ENCODE results near the gene SGMS2.

SGMS2 gene

DNA sequence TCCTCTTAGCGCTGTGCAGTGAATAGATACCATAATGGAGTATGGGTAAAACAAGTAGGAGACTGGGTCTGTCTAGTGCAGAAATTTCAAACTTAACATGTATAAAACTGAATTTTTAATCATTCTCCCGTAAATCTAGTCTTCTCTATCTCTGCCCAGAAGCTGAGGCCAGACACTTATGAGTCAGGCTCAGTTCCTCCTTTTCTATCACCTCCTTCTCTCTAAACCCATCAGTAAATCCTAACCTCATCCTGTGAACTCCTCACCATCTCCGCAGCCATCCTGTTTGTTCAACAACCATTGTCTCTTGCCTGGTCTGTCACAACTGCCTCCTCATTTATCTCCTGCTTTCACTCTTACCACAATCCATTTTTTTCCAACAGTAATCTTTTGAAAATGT, 19.8 kb upstream of the SGMS2 start:
- Histone ChIP-seq H3K27me3 (ENCODE audit: insufficient read depth, low read length, poor library complexity) (peaks cover 9% of the 10 kb centered on the region), H3K79me2 (ENCODE audit: insufficient read depth, low read length) (no peaks in the 10 kb centered on the region), H4K20me1 (ENCODE audit: insufficient read depth, low read length) (no peaks in the 10 kb centered on the region), H3K4me2 (ENCODE audit: insufficient read depth, low read length) (no peak overlapping the region), H3K9ac (ENCODE audit: low read depth, low read length) (no peak overlapping the region), H3K4me1 (ENCODE audit: insufficient read depth, low read length) (no peaks in the 10 kb centered on the region), H2AFZ (ENCODE audit: low read depth, low read length) (no peak overlapping the region), H3K9me3 (ENCODE audit: insufficient read depth, low read length, severe bottlenecking) (no peaks in the 10 kb centered on the region), H3K4me3 (ENCODE audit: low read depth in 1 of 2, low read length in 2 of 2) (no peak overlapping the region), H3K36me3 (ENCODE audit: insufficient read depth, low read length) (no peaks in the 10 kb centered on the region), H3K27ac (ENCODE audit: low read length) (no peak overlapping the region)
- ATAC-seq (ENCODE audit: insufficient read depth, low read depth) (no peak), DNase-seq (no peak)
- TF ChIP-seq, protein P1, sequence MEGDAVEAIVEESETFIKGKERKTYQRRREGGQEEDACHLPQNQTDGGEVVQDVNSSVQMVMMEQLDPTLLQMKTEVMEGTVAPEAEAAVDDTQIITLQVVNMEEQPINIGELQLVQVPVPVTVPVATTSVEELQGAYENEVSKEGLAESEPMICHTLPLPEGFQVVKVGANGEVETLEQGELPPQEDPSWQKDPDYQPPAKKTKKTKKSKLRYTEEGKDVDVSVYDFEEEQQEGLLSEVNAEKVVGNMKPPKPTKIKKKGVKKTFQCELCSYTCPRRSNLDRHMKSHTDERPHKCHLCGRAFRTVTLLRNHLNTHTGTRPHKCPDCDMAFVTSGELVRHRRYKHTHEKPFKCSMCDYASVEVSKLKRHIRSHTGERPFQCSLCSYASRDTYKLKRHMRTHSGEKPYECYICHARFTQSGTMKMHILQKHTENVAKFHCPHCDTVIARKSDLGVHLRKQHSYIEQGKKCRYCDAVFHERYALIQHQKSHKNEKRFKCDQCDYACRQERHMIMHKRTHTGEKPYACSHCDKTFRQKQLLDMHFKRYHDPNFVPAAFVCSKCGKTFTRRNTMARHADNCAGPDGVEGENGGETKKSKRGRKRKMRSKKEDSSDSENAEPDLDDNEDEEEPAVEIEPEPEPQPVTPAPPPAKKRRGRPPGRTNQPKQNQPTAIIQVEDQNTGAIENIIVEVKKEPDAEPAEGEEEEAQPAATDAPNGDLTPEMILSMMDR (IDR thresholded peaks at IDR 0.05; ENCODE audit: borderline replicate concordance, extremely low read depth, low read length, poor library complexity, severe bottlenecking), result no peak
- TF ChIP-seq EZH2 (IDR thresholded peaks at IDR 0.05; ENCODE audit: borderline replicate concordance, low read depth, low read length, severe bottlenecking), result no peak

DNA sequence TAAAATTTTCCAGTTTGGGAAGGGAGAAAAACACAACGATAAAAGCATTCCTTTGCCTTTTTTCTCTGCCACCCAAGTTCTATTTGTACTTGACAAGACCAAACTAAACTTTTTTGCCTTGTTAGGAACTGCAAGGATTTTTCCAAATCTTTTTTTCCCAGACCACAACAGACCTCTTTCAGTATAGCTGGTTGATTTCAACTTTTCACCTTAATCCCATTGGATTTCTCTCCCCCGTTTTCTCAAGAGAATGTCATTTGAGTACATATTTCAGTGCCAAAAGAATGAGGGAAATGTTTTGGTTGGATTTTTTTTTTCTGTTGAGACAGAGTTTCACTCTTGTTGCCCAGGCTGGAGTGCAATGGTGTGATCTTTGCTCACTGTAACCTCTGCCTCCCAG, 18.5 kb upstream of the SGMS2 start:
- ATAC-seq (ENCODE audit: insufficient read depth, low read depth) (no peak), DNase-seq (no peak)
- no peak overlapping the region for H3K27ac ChIP-seq (ENCODE audit: low read length)
- H2AFZ ChIP-seq (ENCODE audit: low read depth, low read length), result no peak overlapping the region
- no peak overlapping the region for H3K4me2 ChIP-seq (ENCODE audit: insufficient read depth, low read length)
- no peaks in the 10 kb centered on the region for H3K36me3 ChIP-seq (ENCODE audit: insufficient read depth, low read length)
- no peak overlapping the region for H3K9ac ChIP-seq (ENCODE audit: low read depth, low read length)
- H3K9me3 ChIP-seq (ENCODE audit: insufficient read depth, low read length, severe bottlenecking), result no peaks in the 10 kb centered on the region
- H3K79me2 ChIP-seq (ENCODE audit: insufficient read depth, low read length), result no peaks in the 10 kb centered on the region
- no peak for TF ChIP-seq EZH2 (IDR thresholded peaks at IDR 0.05; ENCODE audit: borderline replicate concordance, low read depth, low read length, severe bottlenecking)
- TF ChIP-seq, protein P1 (IDR thresholded peaks at IDR 0.05; ENCODE audit: borderline replicate concordance, extremely low read depth, low read length, poor library complexity, severe bottlenecking), result no peak
- H3K4me1 ChIP-seq (ENCODE audit: insufficient read depth, low read length), result no peaks in the 10 kb centered on the region
- H3K4me3 ChIP-seq (ENCODE audit: low read depth in 1 of 2, low read length in 2 of 2), result no peak overlapping the region
- peaks cover 6% of the 10 kb centered on the region for H3K27me3 ChIP-seq (ENCODE audit: insufficient read depth, low read length, poor library complexity)
- no peaks in the 10 kb centered on the region for H4K20me1 ChIP-seq (ENCODE audit: insufficient read depth, low read length)

DNA sequence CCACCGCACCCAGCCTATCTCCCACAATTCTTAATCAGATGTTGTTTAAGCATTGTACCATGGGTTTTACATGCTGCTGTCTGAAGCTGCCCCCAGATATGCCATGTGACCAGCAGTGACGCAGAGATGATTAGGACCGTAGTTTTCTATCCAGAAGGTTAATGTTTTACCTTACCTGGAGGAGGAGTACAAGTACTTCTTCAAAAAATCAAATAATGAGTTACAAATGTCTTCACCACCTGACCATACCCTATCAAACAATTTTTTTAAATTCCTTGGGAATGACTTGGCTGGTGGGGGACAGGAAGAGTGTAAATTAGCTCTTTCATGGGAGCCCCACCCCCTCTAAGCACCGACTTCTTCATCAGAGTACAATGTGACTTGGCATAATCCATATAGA, 16.2 kb upstream of the SGMS2 start:
- H3K4me1 ChIP-seq (ENCODE audit: insufficient read depth, low read length), result no peaks in the 10 kb centered on the region
- no peak overlapping the region for H3K4me3 ChIP-seq (ENCODE audit: low read depth in 1 of 2, low read length in 2 of 2)
- H4K20me1 ChIP-seq (ENCODE audit: insufficient read depth, low read length), result no peaks in the 10 kb centered on the region
- H3K27me3 ChIP-seq (ENCODE audit: insufficient read depth, low read length, poor library complexity), result peaks cover 3% of the 10 kb centered on the region
- no peaks in the 10 kb centered on the region for H3K9me3 ChIP-seq (ENCODE audit: insufficient read depth, low read length, severe bottlenecking)
- H2AFZ ChIP-seq (ENCODE audit: low read depth, low read length), result no peak overlapping the region
- no peaks in the 10 kb centered on the region for H3K36me3 ChIP-seq (ENCODE audit: insufficient read depth, low read length)
- H3K9ac ChIP-seq (ENCODE audit: low read depth, low read length), result no peak overlapping the region
- TF ChIP-seq EZH2 (IDR thresholded peaks at IDR 0.05; ENCODE audit: borderline replicate concordance, low read depth, low read length, severe bottlenecking), result no peak
- TF ChIP-seq, protein P1 (IDR thresholded peaks at IDR 0.05; ENCODE audit: borderline replicate concordance, extremely low read depth, low read length, poor library complexity, severe bottlenecking), result no peak
- H3K79me2 ChIP-seq (ENCODE audit: insufficient read depth, low read length), result no peaks in the 10 kb centered on the region
- ATAC-seq (ENCODE audit: insufficient read depth, low read depth) (no peak), DNase-seq (no peak)
- no peak overlapping the region for H3K4me2 ChIP-seq (ENCODE audit: insufficient read depth, low read length)
- no peak overlapping the region for H3K27ac ChIP-seq (ENCODE audit: low read length)

DNA sequence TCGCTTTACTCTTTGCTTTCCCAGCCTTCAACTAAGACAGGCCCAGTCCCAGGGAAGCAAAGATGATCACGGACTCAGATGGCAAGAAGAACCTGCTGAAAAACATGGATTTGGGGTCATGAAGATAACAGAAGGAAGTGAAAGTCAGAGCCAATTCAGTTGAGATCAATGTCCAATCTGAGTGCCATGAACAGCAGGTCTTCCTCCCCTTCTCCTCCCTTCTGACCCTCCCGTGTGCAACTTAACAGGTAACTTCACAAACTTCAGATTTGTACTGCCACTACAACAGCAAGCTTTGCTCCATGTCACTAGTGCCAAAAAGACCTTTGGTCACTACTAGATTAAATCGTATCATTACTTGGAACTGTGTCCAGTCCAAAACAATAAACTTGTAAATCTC, 15.5 kb upstream of the SGMS2 start:
- Histone ChIP-seq H4K20me1 (ENCODE audit: insufficient read depth, low read length) (no peaks in the 10 kb centered on the region), H3K4me2 (ENCODE audit: insufficient read depth, low read length) (no peak overlapping the region), H3K36me3 (ENCODE audit: insufficient read depth, low read length) (no peaks in the 10 kb centered on the region), H3K9me3 (ENCODE audit: insufficient read depth, low read length, severe bottlenecking) (no peaks in the 10 kb centered on the region), H3K27me3 (ENCODE audit: insufficient read depth, low read length, poor library complexity) (peaks cover 3% of the 10 kb centered on the region), H3K9ac (ENCODE audit: low read depth, low read length) (no peak overlapping the region), H3K4me1 (ENCODE audit: insufficient read depth, low read length) (no peaks in the 10 kb centered on the region), H3K4me3 (ENCODE audit: low read depth in 1 of 2, low read length in 2 of 2) (no peak overlapping the region), H2AFZ (ENCODE audit: low read depth, low read length) (no peak overlapping the region), H3K79me2 (ENCODE audit: insufficient read depth, low read length) (no peaks in the 10 kb centered on the region), H3K27ac (ENCODE audit: low read length) (no peak overlapping the region)
- TF ChIP-seq, protein P1 (IDR thresholded peaks at IDR 0.05; ENCODE audit: borderline replicate concordance, extremely low read depth, low read length, poor library complexity, severe bottlenecking), result no peak
- TF ChIP-seq EZH2 (IDR thresholded peaks at IDR 0.05; ENCODE audit: borderline replicate concordance, low read depth, low read length, severe bottlenecking), result no peak
- ATAC-seq (ENCODE audit: insufficient read depth, low read depth), result no peak
- DNase-seq, result no peak
